Measurements from ENCODE around the gene RNF144B. TPM values are rescaled to one million over a fixed set of nuclear protein-coding genes. Genes with fewer than 3 reads are reported as not detected.
"Not testable (repeated sequence)": the region's sequence is repeated elsewhere in the genome, so short reads cannot be mapped to it uniquely, and the experiment has no call there.

The RNF144B gene
- total and polyA plus RNA-seq, 2 of the 8 experiments (the other 6 are each of a cell fraction or from before 2014, with no cell fraction given), result 1.8 to 11.2 TPM

DNA sequence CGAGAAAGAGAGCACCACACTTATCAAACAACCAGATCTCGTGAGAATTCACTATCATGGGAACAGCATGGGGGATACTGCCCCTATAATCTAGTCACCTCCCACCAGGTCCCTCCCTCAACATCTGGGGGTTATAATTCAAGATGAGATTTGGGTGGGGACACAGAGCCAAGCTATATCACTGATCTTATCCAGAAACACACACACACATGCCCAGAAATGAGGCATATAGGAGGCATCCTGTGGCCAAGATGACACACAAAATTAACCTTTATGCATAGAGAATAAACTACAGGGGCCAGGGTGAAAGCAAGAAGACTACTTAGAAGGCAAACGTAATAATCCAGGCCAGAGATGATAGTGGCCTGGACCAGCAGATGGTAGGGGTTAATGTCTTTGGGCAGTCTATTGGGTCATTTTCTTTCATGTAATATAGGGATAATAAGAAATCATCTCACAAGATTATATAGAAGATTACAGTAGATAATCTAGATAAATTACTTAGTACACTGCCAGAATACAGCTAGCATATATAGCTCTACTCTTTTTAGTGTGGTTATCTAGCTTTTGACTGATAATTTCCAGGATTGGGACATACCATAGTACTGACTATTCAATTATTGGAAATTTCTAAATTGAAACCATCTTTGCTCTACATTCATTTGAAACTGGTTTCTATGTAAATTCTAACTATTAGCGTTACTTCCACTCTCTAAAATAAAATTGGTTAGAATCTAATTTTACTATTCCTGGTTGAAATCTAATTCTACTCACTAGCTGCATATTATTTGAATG, 20.0 kb downstream of the RNF144B start (continued):
- TF ChIP-seq KDM5A (IDR thresholded peaks at IDR 0.05; ENCODE audit: low read length) (no peak), ASH2L (IDR thresholded peaks at IDR 0.05; ENCODE audit: low read length) (no peak), SIX5 (IDR thresholded peaks at IDR 0.05; ENCODE audit: low read depth, low read length) (no peak), SP2 (IDR thresholded peaks at IDR 0.05; ENCODE audit: low read length) (no peak)

DNA sequence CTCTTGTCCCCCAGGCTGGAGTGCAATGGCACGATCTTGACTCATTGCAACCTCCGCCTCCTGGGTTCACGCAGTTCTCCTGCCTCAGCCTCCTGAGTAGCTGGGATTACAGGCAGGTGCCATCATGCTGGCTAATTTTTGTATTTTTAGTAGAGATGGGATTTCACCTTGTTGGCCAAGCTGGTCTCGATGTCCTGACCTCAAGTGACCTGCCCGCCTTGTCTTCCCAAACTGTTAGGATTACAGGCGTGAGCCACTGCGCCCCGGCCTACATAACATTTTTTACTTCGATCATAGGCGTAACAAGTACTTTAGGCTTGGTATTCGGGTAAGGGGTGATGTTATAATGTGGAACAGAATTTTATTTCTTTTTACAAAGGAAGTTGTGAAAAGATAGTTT, 22.5 kb downstream of the RNF144B start:
- H3K4me1 ChIP-seq (replicated peaks in 1 of 4; ENCODE audit: control insufficient read depth in 3 of 4, insufficient read depth in 4 of 4, low read length in 3 of 4); H3K18ac ChIP-seq (ENCODE audit: extremely low read depth, low read length); H4K5ac ChIP-seq (ENCODE audit: insufficient read length, low read depth, low read length); H4K91ac ChIP-seq (replicated peaks; ENCODE audit: insufficient read length, low read length); H2BK15ac ChIP-seq (ENCODE audit: low read length); H3K27ac ChIP-seq (ENCODE audit: low read depth, low read length); H2BK120ac ChIP-seq (replicated peaks; ENCODE audit: low read depth, low read length); CTCF ChIA-PET (ENCODE audit: partially characterized antibody); H3K9me3 ChIP-seq (ENCODE audit: insufficient read depth in 2 of 2, low read depth in 1 of 2, low read length in 1 of 2); H3K23me2 ChIP-seq (ENCODE audit: low read depth, low read length); H2AFZ ChIP-seq (ENCODE audit: low read length); H4K8ac ChIP-seq (ENCODE audit: extremely low read depth, insufficient read depth, low read length); H3K36me3 ChIP-seq (ENCODE audit: control insufficient read depth in 2 of 4, insufficient read depth in 4 of 4, low read length in 3 of 4); H4K20me1 ChIP-seq (replicated peaks in 1 of 2; ENCODE audit: control insufficient read depth in 1 of 2, insufficient read depth in 2 of 2, low read length in 2 of 2); H3K4me3 ChIP-seq (ENCODE audit: extremely low read depth in 1 of 4, insufficient read depth in 2 of 4, low read depth in 3 of 4, low read length in 4 of 4); H3K27me3 ChIP-seq (replicated peaks in 1 of 4; ENCODE audit: control insufficient read depth in 3 of 4, extremely low read depth in 1 of 4, insufficient read depth in 3 of 4, low read length in 3 of 4); H3K56ac ChIP-seq (replicated peaks; ENCODE audit: insufficient read length, low read depth, low read length); H2BK12ac ChIP-seq (ENCODE audit: low read depth, low read length); FAIRE-seq; H2BK20ac ChIP-seq (ENCODE audit: low read length); H2AK5ac ChIP-seq (ENCODE audit: low read depth, low read length); DNase-seq (ENCODE audit: low read depth in 1 of 2, low spot score in 2 of 2); H3K4ac ChIP-seq (replicated peaks; ENCODE audit: insufficient read length, low read depth, low read length); H3K79me2 ChIP-seq (ENCODE audit: control insufficient read depth in 1 of 2, insufficient read depth in 2 of 2, low read length in 2 of 2); H2BK5ac ChIP-seq (ENCODE audit: low read depth, low read length); H3K4me2 ChIP-seq (ENCODE audit: insufficient read depth in 1 of 2, low read depth in 2 of 2, low read length in 2 of 2); POLR2A ChIA-PET (ENCODE audit: partially characterized antibody); H3K9ac ChIP-seq (replicated peaks in 1 of 4; ENCODE audit: extremely low read depth in 1 of 4, low read depth in 3 of 4, low read length in 3 of 4); H3K14ac ChIP-seq (ENCODE audit: insufficient read length); H3K23ac ChIP-seq (ENCODE audit: insufficient read length); H3K79me1 ChIP-seq (ENCODE audit: low read depth, low read length): not testable (repeated sequence)
- 93% methylated on average over 11 of the region's 11 CpGs; no CpG with 5 or more reads in 1 of the 2 experiments for WGBS, 2 experiments (ENCODE audit: extremely low coverage in 1 of 2, insufficient coverage in 1 of 2, insufficient read length in 1 of 2, insufficient replicate concordance in 2 of 2, low coverage in 1 of 2, low lambda C conversion rate in 2 of 2, missing lambda C conversion rate in 1 of 2)

Measured in H1 (cell line).